ENCODE measurements around the gene SGCA.

SGCA gene

GRCh38 chr17:50196826-50197225 is 31.0 kb downstream of the SGCA start:
- no peak for DNase-seq

- DNase-seq, result peak; percentile 49
These were observed 32.3 kb downstream of the SGCA start for GRCh38 chr17:50198026-50198669.

- DNase-seq, result no peak
These were observed 33.5 kb downstream of the SGCA start for GRCh38 chr17:50199211-50199802.

GRCh38 chr17:50199803-50200456 is 34.1 kb downstream of the SGCA start:
- DNase-seq, result peak; percentile 54

- DNase-seq, result peak; percentile 76
These were observed 34.9 kb downstream of the SGCA start for GRCh38 chr17:50200457-50201275.

GRCh38 chr17:50201276-50201854 is 35.6 kb downstream of the SGCA start, which contains the start of gene COL1A1:
Gene COL1A1, minus strand, starts transcription at chr17:50201631. Its CDS starts 118 bp downstream, at chr17:50201513.
- DNase-seq, result no peak

GRCh38 chr17:50203086-50203485 is 37.3 kb downstream of the SGCA start:
- no peak for DNase-seq

- DNase-seq, result no peak
These were observed 38.0 kb downstream of the SGCA start for GRCh38 chr17:50203604-50204345.

- DNase-seq, result no peak
These were observed 38.6 kb downstream of the SGCA start for GRCh38 chr17:50204431-50204830.

- DNase-seq, result no peak
These were observed 39.5 kb downstream of the SGCA start for GRCh38 chr17:50205111-50205962.

- no peak for DNase-seq
These were observed 40.2 kb downstream of the SGCA start for GRCh38 chr17:50205963-50206505.

- no peak for DNase-seq
These were observed 40.9 kb downstream of the SGCA start for GRCh38 chr17:50206604-50207293.

GRCh38 chr17:50207315-50207714 is 41.5 kb downstream of the SGCA start:
- no peak for DNase-seq

- no peak for DNase-seq
These were observed 42.2 kb downstream of the SGCA start for GRCh38 chr17:50207792-50208567.

- DNase-seq, result no peak
These were observed 42.8 kb downstream of the SGCA start for GRCh38 chr17:50208611-50209061.

- DNase-seq, result no peak
These were observed 43.3 kb downstream of the SGCA start for GRCh38 chr17:50209133-50209471.

- no peak for DNase-seq
These were observed 43.9 kb downstream of the SGCA start for GRCh38 chr17:50209472-50210239.

Measured in stimulated activated CD4-positive, alpha-beta T cell treated with anti-CD3 and anti-CD28 coated beads, Interleukin-12 subunit alpha, Interleukin-12 subunit beta, amount 100 ng/mL, for 4 hours (primary cell).